Activated B cell treated with CpG ODN at 0.5 μM for 24 hours (primary cell): ENCODE measurements around the gene TIAM2. TPM values are rescaled to one million over a fixed set of nuclear protein-coding genes. Genes with fewer than 3 reads are reported as not detected.

Experiments
- ATAC-seq: fragments of 200-7000 bp; cut with Tn5 transposase; one replicate; pipeline ENCODE4 v1.10.0; 2021; ENCODE audit warnings: low read depth, mild to moderate bottlenecking, moderate library complexity
- CTCF ChIA-PET: fragments of 350-600 bp; sonication (Branson Sonifier 250); formaldehyde crosslinking; loops from one replicate; lab custom pipeline; 2021; ENCODE audit warnings: antibody characterized with exemption; lab: Charles Lee
- POLR2A ChIA-PET: fragments of 350-600 bp; sonication (Branson Sonifier 250); formaldehyde crosslinking; loops from one replicate; lab custom pipeline; 2021; ENCODE audit warnings: antibody characterized with exemption; lab: Charles Lee
- DNase-seq: peaks from one replicate; pipeline ENCODE4 v3.0.0; 2022
- H3K27ac Mint-ChIP-seq: one replicate; pipeline ENCODE4 v1.8.0; 2020; ENCODE audit warnings: mixed read lengths
- H3K27me3 Mint-ChIP-seq: one replicate; pipeline ENCODE4 v1.8.0; 2021; ENCODE audit warnings: mixed read lengths
- H3K36me3 Mint-ChIP-seq: one replicate; pipeline ENCODE4 v1.8.0; 2021; ENCODE audit warnings: low read depth, mixed read lengths
- H3K4me1 Mint-ChIP-seq: one replicate; pipeline ENCODE4 v1.8.0; 2021; ENCODE audit warnings: mixed read lengths
- H3K4me3 Mint-ChIP-seq: one replicate; pipeline ENCODE4 v1.8.0; 2020; ENCODE audit warnings: mild to moderate bottlenecking, mixed read lengths
- H3K9me3 Mint-ChIP-seq: one replicate; pipeline ENCODE4 v1.8.0; 2020; ENCODE audit warnings: mixed read lengths
- CTCF ChIP-seq: fragments of 200-600 bp; IDR thresholded peaks from one replicate; pipeline ENCODE4 v1.8.0; 2022; ENCODE audit warnings: antibody characterized with exemption, mild to moderate bottlenecking
- intact Hi-C: fragments of 100-400 bp; cut with micrococcal nuclease; formaldehyde crosslinking; loops from one replicate; pipeline ENCODE4 v1.15.1; 2024
- total RNA-seq: library from RNA; stranded (reverse); gene quantifications from 2 replicates; pipeline ENCODE4 v1.2.3, GENCODE V29; 2022

TIAM2 gene
- total RNA-seq, 1 donor from 2014 or later: 13.0 TPM

GRCh38 chr6:155141002-155141401 lies 145.9 kb downstream of the TIAM2 start:
- H3K36me3 Mint-ChIP-seq: no peaks in the 10 kb centered on the region
- ChIA-PET CTCF (no interaction called here), POLR2A (no interaction called here)
- H3K9me3 Mint-ChIP-seq: no peaks in the 10 kb centered on the region
- peaks cover 18% of the 10 kb centered on the region for H3K4me1 Mint-ChIP-seq
- DNase-seq (no peak), ATAC-seq (no peak)
- intact Hi-C loops: no loop called here
- no peaks in the 10 kb centered on the region for H3K27me3 Mint-ChIP-seq
- no peak overlapping the region for H3K27ac Mint-ChIP-seq
- no peak for TF ChIP-seq CTCF
- H3K4me3 Mint-ChIP-seq: no peak overlapping the region

- DNase-seq: no peak
- H3K4me3 Mint-ChIP-seq: no peak overlapping the region
- TF ChIP-seq CTCF: no peak
- peaks cover 18% of the 10 kb centered on the region for H3K4me1 Mint-ChIP-seq
- H3K27me3 Mint-ChIP-seq: no peaks in the 10 kb centered on the region
- no peaks in the 10 kb centered on the region for H3K9me3 Mint-ChIP-seq
- no peak overlapping the region for H3K27ac Mint-ChIP-seq
- no peak for ATAC-seq
- H3K36me3 Mint-ChIP-seq: no peaks in the 10 kb centered on the region
- ChIA-PET CTCF (no interaction called here), POLR2A (no interaction called here)
- intact Hi-C loops: no loop called here
These were observed 146.4 kb downstream of the TIAM2 start for GRCh38 chr6:155141512-155141911.

GRCh38 chr6:155142168-155143028 lies 147.3 kb downstream of the TIAM2 start:
- no peak for ATAC-seq
- ChIA-PET POLR2A (no interaction called here), CTCF (interaction anchor here (1.2 kb wide), 1 partner anchor 35 kb away, joined by 4 read pairs; no protein-coding TSS in a partner anchor)
- TF ChIP-seq CTCF: no peak
- H3K36me3 Mint-ChIP-seq: no peaks in the 10 kb centered on the region
- DNase-seq: no peak
- no peaks in the 10 kb centered on the region for H3K9me3 Mint-ChIP-seq
- peaks cover 18% of the 10 kb centered on the region for H3K4me1 Mint-ChIP-seq
- no peak overlapping the region for H3K27ac Mint-ChIP-seq
- H3K27me3 Mint-ChIP-seq: no peaks in the 10 kb centered on the region
- peak overlapping the region; percentile 71 for H3K4me3 Mint-ChIP-seq
- intact Hi-C loops: no loop called here

DNA sequence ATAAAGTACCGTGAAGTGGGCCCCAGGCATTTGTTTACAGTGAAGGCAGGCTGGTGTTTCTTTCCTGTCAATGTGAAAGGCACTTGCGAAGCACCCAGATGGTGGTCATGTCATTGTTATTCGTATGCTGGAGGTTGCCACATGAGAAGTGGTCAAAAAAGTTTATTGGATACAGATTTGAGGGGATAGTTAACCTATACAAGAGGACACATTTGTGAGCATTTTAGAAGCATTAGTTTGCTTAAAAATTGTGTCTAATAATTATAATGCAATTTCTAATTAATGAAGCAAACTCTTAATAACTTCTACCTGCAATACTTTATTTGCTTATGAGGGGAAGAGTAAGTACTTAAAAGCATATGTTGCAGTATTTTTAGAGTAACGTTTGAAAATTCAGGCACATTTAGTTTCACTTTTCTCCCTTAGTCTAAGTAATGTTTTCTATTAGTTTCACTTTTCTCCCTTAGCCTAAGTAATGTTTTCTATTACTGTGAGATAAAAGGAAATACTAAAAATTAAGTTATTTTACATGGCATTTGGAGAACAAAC lies 148.0 kb downstream of the TIAM2 start:
- intact Hi-C loops: no loop called here

More for the DNA sequence above, 148.0 kb downstream of the TIAM2 start:
- ChIA-PET CTCF (interaction anchor here (1.2 kb wide), 1 partner anchor 34 kb away, joined by 4 read pairs; no protein-coding TSS in a partner anchor), POLR2A (no interaction called here)
- Mint-ChIP-seq H3K9me3 (no peaks in the 10 kb centered on the region), H3K4me3 (peak overlapping the region; percentile 71), H3K36me3 (no peaks in the 10 kb centered on the region), H3K4me1 (peaks cover 18% of the 10 kb centered on the region), H3K27me3 (no peaks in the 10 kb centered on the region), H3K27ac (peak overlapping the region; percentile 7)
- TF ChIP-seq CTCF: no peak
- ATAC-seq (no peak), DNase-seq (no peak)
